Measurements from ENCODE around the gene SYNC. TPM values are rescaled to one million over a fixed set of nuclear protein-coding genes. Genes with fewer than 3 reads are reported as not detected.

Gene SYNC
- total RNA-seq, result 24.7 TPM
- long read RNA-seq, transcript SYNC-202 (5 exons, 3,398 nt), result major isoform, 53 of 65 reads
- long read RNA-seq, partial matches to known transcripts, result 2 of 65 reads
- long read RNA-seq, other reads (novel, unspliced or antisense), result 10 of 65 reads

- ATAC-seq (peak; percentile 87), DNase-seq (ENCODE audit: missing footprints) (peak; percentile 83)
- intact Hi-C loops (cut with DNase I), result loop anchor here (5.0 kb wide), 1 partner anchor 169 kb away; the partner anchor contains the start of gene FNDC5
These were observed at the start of gene SYNC for GRCh38 chr1:32702599-32703478. TSS of gene SYNC (minus strand) at chr1:32702770. CDS start at chr1:32702660, 110 bp downstream.

- DNase-seq (ENCODE audit: missing footprints) (no peak), ATAC-seq (no peak)
- intact Hi-C loops (cut with DNase I), result no loop called here
These were observed 47.2 kb upstream of the SYNC start for GRCh38 chr1:32749771-32750170.

GRCh38 chr1:32749332-32749731 is 46.8 kb upstream of the SYNC start:
- DNase-seq (ENCODE audit: missing footprints), result no peak
- intact Hi-C loops (cut with DNase I), result no loop called here
- ATAC-seq, result no peak

GRCh38 chr1:32748926-32749325 is 46.4 kb upstream of the SYNC start:
- intact Hi-C loops (cut with DNase I), result no loop called here
- DNase-seq (ENCODE audit: missing footprints), result no peak
- ATAC-seq, result no peak

GRCh38 chr1:32748348-32748747 is 45.8 kb upstream of the SYNC start:
- ATAC-seq (no peak), DNase-seq (ENCODE audit: missing footprints) (no peak)
- intact Hi-C loops (cut with DNase I), result no loop called here

GRCh38 chr1:32746130-32746529 is 43.6 kb upstream of the SYNC start:
- no peak for ATAC-seq
- intact Hi-C loops (cut with DNase I), result no loop called here
- DNase-seq (ENCODE audit: missing footprints), result no peak

GRCh38 chr1:32744071-32744425 is 41.5 kb upstream of the SYNC start:
- ATAC-seq, result no peak
- intact Hi-C loops (cut with DNase I), result no loop called here

GRCh38 chr1:32743380-32744070 is 41.0 kb upstream of the SYNC start:
- intact Hi-C loops (cut with DNase I), result no loop called here
- ATAC-seq (no peak), DNase-seq (ENCODE audit: missing footprints) (no peak)

More at GRCh38 chr1:32744071-32744425, 41.5 kb upstream of the SYNC start:
- no peak for DNase-seq (ENCODE audit: missing footprints)

- ATAC-seq (no peak), DNase-seq (ENCODE audit: missing footprints) (no peak)
- intact Hi-C loops (cut with DNase I), result no loop called here
These were observed 40.4 kb upstream of the SYNC start for GRCh38 chr1:32742956-32743355.

- ATAC-seq, result no peak
- intact Hi-C loops (cut with DNase I), result no loop called here
- DNase-seq (ENCODE audit: missing footprints), result no peak
These were observed 39.8 kb upstream of the SYNC start for GRCh38 chr1:32742199-32742947.

- intact Hi-C loops (cut with DNase I), result no loop called here
- DNase-seq (ENCODE audit: missing footprints), result no peak
- ATAC-seq, result peak; percentile 75
These were observed 39.0 kb upstream of the SYNC start for GRCh38 chr1:32741413-32742198.

- intact Hi-C loops (cut with DNase I), result no loop called here
- DNase-seq (ENCODE audit: missing footprints), result no peak
- peak; percentile 1 for ATAC-seq
These were observed 38.5 kb upstream of the SYNC start for GRCh38 chr1:32741059-32741412.

- DNase-seq (ENCODE audit: missing footprints), result no peak
- no peak for ATAC-seq
- intact Hi-C loops (cut with DNase I), result no loop called here
These were observed 34.5 kb upstream of the SYNC start for GRCh38 chr1:32736812-32737791.

GRCh38 chr1:32733582-32734321 is 31.2 kb upstream of the SYNC start:
- intact Hi-C loops (cut with DNase I), result no loop called here
- ATAC-seq (no peak), DNase-seq (ENCODE audit: missing footprints) (no peak)

- ATAC-seq, result no peak
These were observed 26.9 kb upstream of the SYNC start for GRCh38 chr1:32729254-32730046.

More at GRCh38 chr1:32729254-32730046, 26.9 kb upstream of the SYNC start:
- intact Hi-C loops (cut with DNase I), result no loop called here
- no peak for DNase-seq (ENCODE audit: missing footprints)
